Activated CD8-positive, alpha-beta T cell treated with anti-CD3 and anti-CD28 coated beads for 36 hours (primary cell): Measurements from ENCODE around the gene DRD1. TPM values are rescaled to one million over a fixed set of nuclear protein-coding genes. Genes with fewer than 3 reads are reported as not detected.
A peak's percentile ranks its signal among the peaks of the same experiment; 100 is the strongest.

Experiments
- ATAC-seq: fragments of 200-7000 bp; cut with Tn5 transposase; one replicate; pipeline ENCODE4 v1.10.0; 2021; ENCODE audit warnings: mild to moderate bottlenecking, moderate library complexity
- CTCF ChIA-PET: fragments of 350-600 bp; sonication (Branson Sonifier 250); formaldehyde crosslinking; loops from one replicate; lab custom pipeline; 2021; ENCODE audit warnings: antibody characterized with exemption; lab: Charles Lee
- POLR2A ChIA-PET: fragments of 350-600 bp; sonication (Branson Sonifier 250); formaldehyde crosslinking; loops from one replicate; lab custom pipeline; 2021; ENCODE audit warnings: antibody characterized with exemption; lab: Charles Lee
- DNase-seq: peaks from one replicate; pipeline ENCODE4 v3.0.0-alpha.2; 2020
- H3K27ac Mint-ChIP-seq: one replicate; pipeline ENCODE4 v1.8.0; 2021; ENCODE audit warnings: mild to moderate bottlenecking, mixed read lengths
- H3K27me3 Mint-ChIP-seq: one replicate; pipeline ENCODE4 v1.8.0; 2021; ENCODE audit warnings: mixed read lengths
- H3K36me3 Mint-ChIP-seq: one replicate; pipeline ENCODE4 v1.8.0; 2021; ENCODE audit warnings: low read depth, mixed read lengths
- H3K4me1 Mint-ChIP-seq: one replicate; pipeline ENCODE4 v1.8.0; 2021; ENCODE audit warnings: low read depth, mixed read lengths
- H3K4me3 Mint-ChIP-seq: one replicate; pipeline ENCODE4 v1.8.0; 2021; ENCODE audit warnings: mild to moderate bottlenecking, moderate library complexity, mixed read lengths
- H3K9me3 Mint-ChIP-seq: one replicate; pipeline ENCODE4 v1.8.0; 2021; ENCODE audit warnings: mixed read lengths
- intact Hi-C: fragments of 100-400 bp; cut with micrococcal nuclease; formaldehyde crosslinking; loops from one replicate; pipeline ENCODE4 v1.10.0; 2022
- total RNA-seq, 2 experiments: library from RNA; stranded (reverse); gene quantifications; one replicate each; pipeline ENCODE4 v1.2.3, GENCODE V29; 2021
- TF ChIP-seq, protein P1 (sequence below): fragments of 200-600 bp; IDR thresholded peaks from one replicate; pipeline ENCODE4 v1.8.0; 2022; ENCODE audit warnings: antibody characterized with exemption, mild to moderate bottlenecking

Gene DRD1
- total RNA-seq, 2 experiments from 2014 or later = not detected

DNA sequence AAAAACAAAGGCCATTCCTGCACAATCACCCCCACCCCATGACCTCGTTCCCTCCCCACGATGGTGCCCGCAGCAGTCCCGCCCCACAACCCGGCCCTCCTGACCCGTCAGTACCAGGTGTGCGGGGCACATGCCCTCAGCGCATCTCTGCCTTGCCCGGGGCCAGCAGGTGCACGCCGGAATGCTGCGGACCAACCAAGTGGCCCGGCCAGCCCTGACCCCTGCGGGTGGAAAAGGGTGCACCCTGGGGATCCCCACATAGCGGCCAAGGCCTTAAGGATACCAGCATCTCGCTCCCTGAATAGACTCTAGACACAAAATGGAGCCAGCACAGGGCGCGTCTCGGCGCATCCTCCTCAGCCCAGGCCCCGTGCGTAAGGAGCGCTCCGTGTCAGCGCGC, 40.3 kb upstream of the DRD1 start:
- TF ChIP-seq, protein P1, sequence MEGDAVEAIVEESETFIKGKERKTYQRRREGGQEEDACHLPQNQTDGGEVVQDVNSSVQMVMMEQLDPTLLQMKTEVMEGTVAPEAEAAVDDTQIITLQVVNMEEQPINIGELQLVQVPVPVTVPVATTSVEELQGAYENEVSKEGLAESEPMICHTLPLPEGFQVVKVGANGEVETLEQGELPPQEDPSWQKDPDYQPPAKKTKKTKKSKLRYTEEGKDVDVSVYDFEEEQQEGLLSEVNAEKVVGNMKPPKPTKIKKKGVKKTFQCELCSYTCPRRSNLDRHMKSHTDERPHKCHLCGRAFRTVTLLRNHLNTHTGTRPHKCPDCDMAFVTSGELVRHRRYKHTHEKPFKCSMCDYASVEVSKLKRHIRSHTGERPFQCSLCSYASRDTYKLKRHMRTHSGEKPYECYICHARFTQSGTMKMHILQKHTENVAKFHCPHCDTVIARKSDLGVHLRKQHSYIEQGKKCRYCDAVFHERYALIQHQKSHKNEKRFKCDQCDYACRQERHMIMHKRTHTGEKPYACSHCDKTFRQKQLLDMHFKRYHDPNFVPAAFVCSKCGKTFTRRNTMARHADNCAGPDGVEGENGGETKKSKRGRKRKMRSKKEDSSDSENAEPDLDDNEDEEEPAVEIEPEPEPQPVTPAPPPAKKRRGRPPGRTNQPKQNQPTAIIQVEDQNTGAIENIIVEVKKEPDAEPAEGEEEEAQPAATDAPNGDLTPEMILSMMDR = no peak
- ChIA-PET POLR2A (interaction anchor here (1.4 kb wide), 1 partner anchor 33 kb away, joined by 21 read pairs; no protein-coding TSS in a partner anchor), CTCF (interaction anchor here (0.6 to 2.3 kb wide), 3 partner anchors 16 to 50 kb away, joined by 3 to 7 read pairs (median 5); no protein-coding TSS in a partner anchor)
- no peak for ATAC-seq
- no peak for DNase-seq
- peaks cover 81% of the 10 kb centered on the region for H3K4me1 Mint-ChIP-seq
- H3K4me3 Mint-ChIP-seq = no peak overlapping the region
- no peaks in the 10 kb centered on the region for H3K27me3 Mint-ChIP-seq
- peak overlapping the region; percentile 85 for H3K27ac Mint-ChIP-seq
- intact Hi-C loops = no loop called here
- peaks cover 89% of the 10 kb centered on the region for H3K36me3 Mint-ChIP-seq
- no peaks in the 10 kb centered on the region for H3K9me3 Mint-ChIP-seq

DNA sequence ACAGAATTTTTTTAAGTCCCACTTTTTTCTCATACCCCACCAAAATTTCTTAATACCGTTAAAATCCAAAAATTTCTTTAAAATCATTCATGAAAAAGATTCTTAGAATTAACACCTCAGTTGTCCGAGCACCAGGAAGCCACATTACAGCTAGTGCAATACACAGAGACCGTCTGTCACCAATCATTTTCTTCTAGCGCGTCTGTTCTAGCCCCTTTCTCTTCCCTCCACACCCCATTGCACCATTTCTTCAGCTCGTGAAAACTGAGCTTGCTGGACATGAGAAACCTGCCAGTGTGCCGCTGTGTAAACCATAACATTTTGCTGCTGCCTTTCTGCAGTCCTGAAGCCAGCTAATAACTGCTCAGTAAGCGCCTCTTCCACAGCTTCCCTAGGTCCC, 39.4 kb upstream of the DRD1 start:
- H3K4me1 Mint-ChIP-seq = peaks cover 71% of the 10 kb centered on the region
- H3K27ac Mint-ChIP-seq = peak overlapping the region; percentile 85
- TF ChIP-seq, protein P1 = no peak
- no peak for ATAC-seq
- peaks cover 85% of the 10 kb centered on the region for H3K36me3 Mint-ChIP-seq
- peak; percentile 26 for DNase-seq
- ChIA-PET POLR2A (interaction anchor here (0.8 to 1.8 kb wide), 4 partner anchors 11 to 43 kb away, joined by 3 to 21 read pairs (median 4); no protein-coding TSS in a partner anchor), CTCF (interaction anchor here (1.5 to 2.3 kb wide), 2 partner anchors 18 to 51 kb away, joined by 4 to 7 read pairs; no protein-coding TSS in a partner anchor)
- intact Hi-C loops = no loop called here
- peak overlapping the region; percentile 88 for H3K4me3 Mint-ChIP-seq
- H3K27me3 Mint-ChIP-seq = no peaks in the 10 kb centered on the region
- H3K9me3 Mint-ChIP-seq = no peaks in the 10 kb centered on the region

DNA sequence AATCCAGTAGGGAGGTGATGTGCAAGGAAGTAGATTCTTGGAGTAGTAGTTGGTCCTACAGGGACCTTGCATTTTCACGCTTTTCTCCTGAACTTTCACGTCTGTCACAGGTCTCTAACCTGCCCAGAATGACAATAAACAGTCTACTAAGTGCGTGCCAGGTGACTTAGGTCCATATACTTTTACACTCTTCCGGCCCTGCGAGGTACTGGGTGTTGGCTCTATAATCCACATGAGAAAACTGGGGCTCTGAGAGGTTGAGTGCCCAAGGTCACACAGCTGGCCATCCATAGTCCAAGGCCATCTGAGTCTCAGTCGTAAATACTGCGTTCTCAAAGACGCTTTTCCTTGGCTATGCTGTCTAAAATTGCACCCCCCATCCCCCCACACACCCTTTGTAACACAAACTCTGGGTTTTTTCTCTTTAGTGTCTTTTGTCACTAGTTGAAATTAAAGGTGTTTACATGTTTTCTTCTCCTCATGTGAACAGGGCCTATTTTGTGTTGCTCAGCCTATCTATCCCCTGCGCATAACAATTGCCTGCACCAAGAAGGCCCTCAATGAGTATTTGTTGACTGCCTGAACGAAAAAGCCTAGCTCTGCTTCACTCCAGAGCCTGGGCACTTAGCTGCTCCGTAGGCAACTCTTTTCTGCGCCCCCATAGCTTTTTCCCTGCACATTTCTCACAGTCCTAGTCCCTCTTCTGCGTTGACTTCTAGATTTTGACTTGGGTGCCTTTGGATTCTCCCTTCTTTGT, 35.3 kb upstream of the DRD1 start:
- H3K9me3 Mint-ChIP-seq = no peaks in the 10 kb centered on the region
- ChIA-PET CTCF (interaction anchor here (1.2 to 7.4 kb wide), 3 partner anchors 13 to 54 kb away, joined by 6 to 87 read pairs (median 6); no protein-coding TSS in a partner anchor), POLR2A (interaction anchor here (0.9 to 6.2 kb wide), 9 partner anchors 8 to 239 kb away, joined by 3 to 63 read pairs (median 4); no protein-coding TSS in a partner anchor)
- peak overlapping the region; percentile 98 for H3K27ac Mint-ChIP-seq
- intact Hi-C loops = loop anchor here (5.0 kb wide), 1 partner anchor 173 kb away; no protein-coding TSS in a partner anchor
- peaks cover 55% of the 10 kb centered on the region for H3K4me1 Mint-ChIP-seq
- ATAC-seq = no peak
- TF ChIP-seq, protein P1 = no peak
- peak overlapping the region; percentile 88 for H3K4me3 Mint-ChIP-seq
- no peak for DNase-seq
- no peaks in the 10 kb centered on the region for H3K27me3 Mint-ChIP-seq
- peaks cover 54% of the 10 kb centered on the region for H3K36me3 Mint-ChIP-seq

- ChIA-PET CTCF (interaction anchor here (1.0 to 7.4 kb wide), 3 partner anchors 11 to 31 kb away, joined by 3 to 87 read pairs (median 3); no protein-coding TSS in a partner anchor), POLR2A (interaction anchor here (1.0 to 6.2 kb wide), 8 partner anchors 9 to 240 kb away, joined by 3 to 63 read pairs (median 4); no protein-coding TSS in a partner anchor)
- intact Hi-C loops = loop anchor here (5.0 kb wide), 1 partner anchor 174 kb away; no protein-coding TSS in a partner anchor
Observed at GRCh38 chr5:175478384-175479124, 34.6 kb upstream of the DRD1 start, which contains the start of gene SFXN1. Gene SFXN1, plus strand, starts transcription at chr5:175478560. Its CDS starts 13,544 bp downstream, at chr5:175492104.

More at GRCh38 chr5:175478384-175479124, 34.6 kb upstream of the DRD1 start, which contains the start of gene SFXN1:
- Mint-ChIP-seq H3K36me3 (peaks cover 46% of the 10 kb centered on the region), H3K27ac (peak within 1 kb of the TSS; percentile 98), H3K27me3 (no peaks in the 10 kb centered on the region), H3K4me3 (peak within 1 kb of the TSS; percentile 88), H3K4me1 (peaks cover 48% of the 10 kb centered on the region), H3K9me3 (no peaks in the 10 kb centered on the region)
- peak; percentile 84 for DNase-seq
- TF ChIP-seq, protein P1 = no peak
- ATAC-seq = peak; percentile 75
